SK-N-SH treated with all-trans-retinoic acid at 6 μM for 48 hours (cell line): ENCODE results near the gene WDR37.

Experiments
- ATAC-seq: fragments of 200-7000 bp; cut with Tn5 transposase; 3 replicates; pipeline ENCODE4 v1.9.1; 2020; ENCODE audit warnings: mild to moderate bottlenecking, moderate library complexity
- ARNTL ChIP-seq: fragments of 450-650 bp; formaldehyde crosslinking; IDR thresholded peaks from 2 replicates; pipeline ENCODE4 v1.5.0; 2020; ENCODE audit warnings: low read depth, mild to moderate bottlenecking, moderate library complexity, borderline replicate concordance
- BACH2 ChIP-seq: fragments of 250-450 bp; sonication (Bioruptor Pico); IDR thresholded peaks from 2 replicates; pipeline ENCODE4 v1.9.0; 2021; ENCODE audit warnings: mild to moderate bottlenecking, borderline replicate concordance
- CREB5 ChIP-seq: fragments of 250-450 bp; sonication (Bioruptor Pico); IDR thresholded peaks from 2 replicates; pipeline ENCODE4 v1.5.1; 2020; ENCODE audit warnings: low read depth, mild to moderate bottlenecking, moderate library complexity
- CSDC2 ChIP-seq: fragments of 250-450 bp; sonication (Bioruptor Pico); IDR thresholded peaks from 2 replicates; pipeline ENCODE4 v1.5.0; 2020; ENCODE audit warnings: mild to moderate bottlenecking, moderate library complexity
- CSRNP3 ChIP-seq: fragments of 250-450 bp; sonication (Bioruptor Pico); IDR thresholded peaks from 2 replicates; pipeline ENCODE4 v1.5.1; 2021; ENCODE audit warnings: mild to moderate bottlenecking, moderate library complexity
- ESRRG ChIP-seq: fragments of 250-450 bp; sonication (Bioruptor Pico); IDR thresholded peaks from 2 replicates; pipeline ENCODE4 v1.6.1; 2021; ENCODE audit warnings: mild to moderate bottlenecking
- GLIS3 ChIP-seq: fragments of 250-450 bp; sonication (Bioruptor Pico); IDR thresholded peaks from 2 replicates; pipeline ENCODE4 v1.5.0; 2020; ENCODE audit warnings: mild to moderate bottlenecking, moderate library complexity
- ISL1 ChIP-seq: fragments of 250-450 bp; sonication (Bioruptor Pico); IDR thresholded peaks from 2 replicates; pipeline ENCODE4 v2.1.2; 2022; ENCODE audit warnings: mild to moderate bottlenecking, moderate library complexity
- OSR1 ChIP-seq: fragments of 250-450 bp; sonication (Bioruptor Pico); IDR thresholded peaks from 2 replicates; pipeline ENCODE4 v1.8.0; 2022; ENCODE audit warnings: moderate library complexity, mild to moderate bottlenecking, inconsistent platforms
- PPARA ChIP-seq: fragments of 250-450 bp; sonication (Bioruptor Pico); IDR thresholded peaks from 2 replicates; pipeline ENCODE4 v1.5.0; 2020; ENCODE audit warnings: mild to moderate bottlenecking, borderline replicate concordance
- RARB ChIP-seq: fragments of 250-450 bp; sonication (Bioruptor Pico); IDR thresholded peaks from 2 replicates; pipeline ENCODE4 v1.8.0; 2021; ENCODE audit warnings: mild to moderate bottlenecking, moderate library complexity
- SNAI2 ChIP-seq: fragments of 250-450 bp; sonication (Bioruptor Pico); IDR thresholded peaks from 2 replicates; pipeline ENCODE4 v1.5.0; 2020; ENCODE audit warnings: mild to moderate bottlenecking, moderate library complexity
- TCF4 ChIP-seq: fragments of 250-450 bp; sonication (Bioruptor Pico); IDR thresholded peaks from 2 replicates; pipeline ENCODE4 v1.8.0; 2021; ENCODE audit warnings: mild to moderate bottlenecking, moderate library complexity, borderline replicate concordance
- TOX ChIP-seq: fragments of 250-450 bp; sonication (Bioruptor Pico); IDR thresholded peaks from 2 replicates; pipeline ENCODE4 v1.8.0; 2021; ENCODE audit warnings: mild to moderate bottlenecking, moderate library complexity, borderline replicate concordance
- TSHZ2 ChIP-seq: fragments of 250-450 bp; sonication (Bioruptor Pico); IDR thresholded peaks from 2 replicates; pipeline ENCODE4 v1.5.0; 2020; ENCODE audit warnings: mild to moderate bottlenecking, moderate library complexity
- ZC3H10 ChIP-seq: fragments of 250-450 bp; sonication (Bioruptor Pico); IDR thresholded peaks from 2 replicates; pipeline ENCODE4 v1.5.1; 2021; ENCODE audit warnings: mild to moderate bottlenecking, moderate library complexity
- ZFP3 ChIP-seq: fragments of 250-450 bp; sonication (Bioruptor Pico); IDR thresholded peaks from 2 replicates; pipeline ENCODE4 v1.5.0; 2020; ENCODE audit warnings: mild to moderate bottlenecking, moderate library complexity
- ZFP30 ChIP-seq: fragments of 450-650 bp; formaldehyde crosslinking; IDR thresholded peaks from 2 replicates; pipeline ENCODE4 v1.5.0; 2022; ENCODE audit warnings: mild to moderate bottlenecking, moderate library complexity
- ZNF565 ChIP-seq: fragments of 450-650 bp; formaldehyde crosslinking; conservative IDR thresholded peaks from 2 replicates; pipeline ENCODE4 v1.5.0; 2020; ENCODE audit warnings: low read depth, mild to moderate bottlenecking, moderate library complexity
- ZNF70 ChIP-seq: fragments of 450-650 bp; formaldehyde crosslinking; IDR thresholded peaks from 2 replicates; pipeline ENCODE4 v1.5.0; 2020; ENCODE audit warnings: mild to moderate bottlenecking, moderate library complexity
- ZNF8 ChIP-seq: fragments of 450-650 bp; formaldehyde crosslinking; IDR thresholded peaks from 2 replicates; pipeline ENCODE4 v1.5.0; 2020; ENCODE audit warnings: mild to moderate bottlenecking, moderate library complexity

Gene WDR37

GRCh38 chr10:1115607-1115955, 59.4 kb downstream of the WDR37 start:
- TF ChIP-seq ESRRG (CRISPR knock-in tag) (no peak), TSHZ2 (no peak), ZFP3 (no peak), ARNTL (no peak), CSRNP3 (no peak), ZC3H10 (no peak), PPARA (CRISPR knock-in tag) (no peak), TCF4 (CRISPR knock-in tag) (no peak), CSDC2 (no peak), RARB (CRISPR knock-in tag) (no peak), TOX (CRISPR knock-in tag) (no peak), OSR1 (CRISPR knock-in tag) (no peak)
- ATAC-seq = no peak

GRCh38 chr10:1116051-1116450, 59.9 kb downstream of the WDR37 start:
- TF ChIP-seq PPARA (CRISPR knock-in tag) (no peak), ZC3H10 (no peak), BACH2 (CRISPR knock-in tag) (no peak), ZNF565 (no peak), ZNF8 (CRISPR knock-in tag) (no peak), OSR1 (CRISPR knock-in tag) (no peak), ZFP30 (CRISPR knock-in tag) (no peak), RARB (CRISPR knock-in tag) (no peak), CSDC2 (no peak), ESRRG (CRISPR knock-in tag) (no peak), TOX (CRISPR knock-in tag) (no peak), TSHZ2 (no peak), SNAI2 (CRISPR knock-in tag) (no peak), ZFP3 (no peak), ZNF70 (no peak), GLIS3 (no peak), CREB5 (no peak), TCF4 (CRISPR knock-in tag) (no peak), ARNTL (no peak), CSRNP3 (no peak)
- ATAC-seq = no peak

- no peak for ATAC-seq
- no peak for TF ChIP-seq ZNF8 (CRISPR knock-in tag)
- no peak for TF ChIP-seq ZFP30 (CRISPR knock-in tag)
- no peak for TF ChIP-seq ZFP3
- no peak for TF ChIP-seq ARNTL
- no peak for TF ChIP-seq CSRNP3
- TF ChIP-seq ISL1 (CRISPR knock-in tag) = no peak
- no peak for TF ChIP-seq CREB5
- no peak for TF ChIP-seq RARB (CRISPR knock-in tag)
- TF ChIP-seq ZC3H10 = no peak
- no peak for TF ChIP-seq TCF4 (CRISPR knock-in tag)
- no peak for TF ChIP-seq BACH2 (CRISPR knock-in tag)
- no peak for TF ChIP-seq ESRRG (CRISPR knock-in tag)
- TF ChIP-seq TSHZ2 = no peak
Measured at GRCh38 chr10:1116696-1117280, 60.6 kb downstream of the WDR37 start.
